GM19023 (cell line): ENCODE measurements around the gene SLC38A2.
"Not testable (repeated sequence)": the region's sequence is repeated elsewhere in the genome, so short reads cannot be mapped to it uniquely, and the experiment has no call there.

ENCODE experiments used
- ATAC-seq: cut with Tn5 transposase; IDR thresholded peaks from one replicate; pipeline ENCODE4 v1.9.1; 2021; ENCODE audit warnings: mild to moderate bottlenecking, moderate library complexity; ENCODE audit not compliant: unreplicated experiment

The SLC38A2 gene

DNA sequence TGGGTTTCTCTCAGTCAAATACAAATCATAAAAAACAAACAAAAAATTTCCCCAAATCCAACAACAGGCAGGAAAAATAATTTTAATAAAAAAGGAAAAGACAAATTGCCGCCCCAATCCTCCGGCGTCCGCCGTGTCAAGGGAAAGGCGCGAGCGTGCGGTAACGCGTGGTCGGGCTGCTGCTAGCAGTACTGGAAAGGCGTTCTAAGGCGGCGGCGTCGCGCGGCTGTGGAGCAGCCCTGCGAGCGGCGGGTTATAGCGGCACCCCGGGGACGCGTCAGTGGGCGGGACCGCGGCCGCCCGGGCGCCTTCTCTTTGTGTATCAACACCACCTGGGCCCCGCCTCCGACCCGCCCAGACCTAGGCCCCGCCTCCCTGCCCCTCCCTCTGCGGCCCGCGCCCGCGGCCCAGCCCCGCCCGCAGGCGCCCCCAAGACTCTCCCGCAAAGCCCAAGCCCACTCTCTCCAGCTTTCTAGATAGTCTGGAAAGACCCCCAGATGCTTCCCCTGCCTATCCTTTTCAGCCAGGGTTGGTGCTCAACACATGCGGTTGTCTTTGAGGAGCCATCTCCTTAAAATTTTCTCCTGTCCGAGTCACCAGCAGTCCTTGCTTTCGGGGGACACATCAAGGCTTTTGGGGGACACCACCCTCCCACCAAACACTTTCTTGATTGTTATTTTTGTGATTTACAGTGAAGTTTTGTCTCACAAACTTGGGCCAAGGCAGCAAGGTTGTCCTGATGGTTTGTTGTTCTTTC lies at the start of gene SLC38A2:
Gene SLC38A2, minus strand, starts transcription at position 230 of the 757 bp plus-strand sequence. CDS start 1,480 bp downstream, outside the sequence.
- peak; percentile 87 for ATAC-seq

DNA sequence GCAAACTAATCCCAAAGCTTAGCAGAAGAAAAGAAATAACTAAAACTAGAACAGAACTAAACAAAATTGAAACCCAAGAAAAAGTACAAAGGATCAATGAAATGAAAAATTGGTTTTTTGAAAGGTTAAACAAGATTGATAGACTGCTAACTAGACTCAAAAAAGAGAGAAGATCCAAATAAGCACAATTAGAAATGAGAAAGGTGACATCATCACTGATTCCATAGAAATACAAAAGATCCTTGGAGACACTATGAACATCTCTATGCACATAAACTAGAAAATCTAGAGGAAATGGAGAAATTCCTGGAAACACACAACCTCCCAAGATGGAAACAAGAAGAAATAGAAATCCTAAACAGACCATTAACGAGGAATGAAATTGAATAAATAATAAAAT lies 47.1 kb upstream of the SLC38A2 start:
- ATAC-seq, result no peak

GRCh38 chr12:46415552-46415951 lies 43.0 kb upstream of the SLC38A2 start:
- ATAC-seq, result no peak

GRCh38 chr12:46414591-46415268 lies 42.2 kb upstream of the SLC38A2 start:
- ATAC-seq, result no peak

DNA sequence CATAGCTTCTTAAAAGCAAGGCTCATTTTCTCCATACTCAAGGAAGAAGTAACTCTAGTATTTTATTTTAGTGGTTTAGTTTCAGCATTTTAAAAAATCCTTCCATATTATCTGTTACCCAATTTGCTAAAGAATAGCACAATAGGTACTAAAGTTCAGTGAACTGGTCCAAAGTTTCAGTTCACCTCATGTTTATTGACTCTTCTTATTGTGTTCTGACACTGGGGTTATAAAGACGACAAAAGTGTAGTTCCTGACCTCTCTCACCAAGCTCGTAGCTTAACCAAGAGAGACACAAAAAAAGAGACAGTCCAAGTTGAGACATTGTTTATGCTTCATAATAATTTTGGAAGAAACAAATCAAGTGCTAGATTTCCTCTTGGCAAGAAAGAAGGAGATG lies 40.8 kb upstream of the SLC38A2 start:
- ATAC-seq, result no peak

- ATAC-seq, result no peak
These were observed 40.3 kb upstream of the SLC38A2 start for GRCh38 chr12:46412857-46413256.

DNA sequence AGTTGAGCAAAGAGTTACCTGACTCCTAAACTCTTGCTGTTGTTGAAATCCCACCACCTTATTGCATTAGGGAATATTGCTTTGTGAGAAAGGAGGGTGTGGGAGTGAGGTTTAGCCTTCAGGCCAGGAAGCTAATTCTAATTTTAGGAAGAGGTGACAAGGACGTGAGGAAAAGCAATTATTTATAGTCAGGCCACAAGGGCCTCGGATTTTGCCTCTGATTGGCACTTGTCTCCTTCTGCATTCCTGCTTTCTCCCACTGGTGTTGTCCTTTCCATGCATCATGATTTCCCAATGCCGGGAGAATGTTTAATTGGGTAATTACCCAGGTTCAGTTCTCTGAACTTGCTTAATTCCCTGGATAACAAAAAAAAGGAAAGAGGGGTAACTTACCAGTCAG lies 37.9 kb upstream of the SLC38A2 start:
- ATAC-seq, result no peak

- no peak for ATAC-seq
These were observed 37.4 kb upstream of the SLC38A2 start for GRCh38 chr12:46409974-46410373.

DNA sequence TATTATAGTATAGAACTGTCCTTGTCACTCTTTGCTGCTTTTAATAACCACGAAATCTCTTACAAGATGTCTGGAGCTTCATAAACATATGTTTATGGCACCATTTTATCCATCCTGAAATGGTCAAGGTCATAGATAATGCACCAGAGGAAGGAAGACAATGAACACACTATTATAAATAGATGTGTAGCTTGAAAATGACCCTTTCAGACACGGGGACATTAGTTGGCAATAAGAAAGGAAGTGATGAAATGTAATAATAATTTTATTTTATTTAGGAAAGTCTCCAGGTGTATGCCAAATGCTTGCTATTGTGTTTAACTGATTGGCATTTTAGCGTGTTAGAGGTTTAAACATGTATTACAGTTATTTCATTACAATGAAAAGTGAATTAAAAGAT lies 36.8 kb upstream of the SLC38A2 start:
- ATAC-seq, result no peak

DNA sequence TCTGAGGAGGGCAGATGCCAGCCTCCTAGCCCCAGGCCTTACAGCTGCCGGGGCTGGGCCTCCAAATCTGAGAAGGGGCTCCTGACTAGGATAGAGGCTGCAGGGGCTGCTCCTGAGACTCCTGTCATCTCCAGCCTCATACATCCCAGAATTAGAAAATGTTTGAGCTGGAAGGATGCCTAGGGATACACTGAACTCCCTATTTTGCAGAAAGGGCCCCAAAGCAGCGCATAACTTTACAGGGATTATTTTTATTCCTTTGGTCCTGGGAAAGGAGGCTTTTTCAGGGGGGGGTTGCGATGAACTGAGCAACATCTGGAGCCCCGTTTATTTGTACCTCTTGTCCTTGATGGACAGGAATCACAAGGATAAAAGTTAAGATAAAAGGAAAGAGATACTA lies 35.9 kb upstream of the SLC38A2 start:
- no peak for ATAC-seq

DNA sequence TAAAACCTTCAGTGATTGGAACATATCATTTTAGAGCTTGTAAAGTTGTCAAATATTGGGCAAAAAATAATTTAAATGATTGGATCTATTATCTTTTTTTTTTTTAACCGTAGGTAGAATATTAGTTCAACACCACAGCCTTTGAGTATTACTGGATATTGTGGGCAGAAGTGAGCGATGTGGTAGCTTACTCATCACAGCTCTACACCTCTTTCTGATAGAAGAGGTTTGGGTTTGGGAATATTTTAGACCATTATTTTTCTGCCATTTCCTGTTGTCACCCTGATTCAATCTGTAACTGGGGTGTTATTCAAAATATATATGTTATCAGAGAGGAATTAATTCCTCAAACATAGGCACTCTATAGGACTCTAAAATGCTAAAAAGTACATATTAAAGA lies 34.8 kb upstream of the SLC38A2 start:
- ATAC-seq, result no peak

- no peak for ATAC-seq
These were observed 33.9 kb upstream of the SLC38A2 start for GRCh38 chr12:46406352-46407027.

GRCh38 chr12:46404733-46405132 lies 32.2 kb upstream of the SLC38A2 start:
- ATAC-seq, result no peak

DNA sequence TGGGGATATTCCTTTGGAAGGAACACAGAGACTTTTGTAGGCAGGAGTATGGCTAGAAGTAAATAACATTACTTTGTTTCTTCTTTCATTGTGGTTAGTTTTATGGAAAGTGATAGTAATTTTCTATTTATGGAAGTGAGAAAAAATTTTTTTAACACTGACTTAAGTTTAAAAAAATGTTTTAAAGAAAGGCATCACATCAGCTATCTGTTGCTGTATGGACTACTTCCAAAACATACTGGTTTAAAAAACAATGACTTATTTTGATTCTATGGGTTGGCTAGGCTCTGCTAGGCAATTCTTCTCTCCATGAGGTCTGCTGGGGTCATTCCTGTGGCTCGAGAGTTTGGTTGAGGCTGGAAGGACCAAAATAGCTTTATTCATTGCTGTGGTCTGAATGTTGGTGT lies 31.7 kb upstream of the SLC38A2 start:
- ATAC-seq, result no peak

DNA sequence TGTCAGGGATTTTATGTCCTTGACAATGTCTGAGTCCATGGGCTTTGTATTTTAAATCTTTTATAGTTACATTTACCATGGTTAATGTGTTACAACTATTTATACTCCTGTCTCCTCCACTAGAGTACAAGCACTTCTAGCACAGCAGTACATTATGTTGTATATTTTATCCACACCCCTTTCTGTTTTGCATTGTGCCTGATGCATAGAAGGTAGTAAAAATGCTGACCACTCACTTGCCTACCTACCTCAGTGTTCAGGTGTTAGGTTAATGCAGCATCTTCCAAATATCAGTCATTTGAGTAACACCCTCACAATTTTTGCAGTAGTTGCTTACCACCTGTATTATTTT lies 31.1 kb upstream of the SLC38A2 start:
- ATAC-seq, result no peak

DNA sequence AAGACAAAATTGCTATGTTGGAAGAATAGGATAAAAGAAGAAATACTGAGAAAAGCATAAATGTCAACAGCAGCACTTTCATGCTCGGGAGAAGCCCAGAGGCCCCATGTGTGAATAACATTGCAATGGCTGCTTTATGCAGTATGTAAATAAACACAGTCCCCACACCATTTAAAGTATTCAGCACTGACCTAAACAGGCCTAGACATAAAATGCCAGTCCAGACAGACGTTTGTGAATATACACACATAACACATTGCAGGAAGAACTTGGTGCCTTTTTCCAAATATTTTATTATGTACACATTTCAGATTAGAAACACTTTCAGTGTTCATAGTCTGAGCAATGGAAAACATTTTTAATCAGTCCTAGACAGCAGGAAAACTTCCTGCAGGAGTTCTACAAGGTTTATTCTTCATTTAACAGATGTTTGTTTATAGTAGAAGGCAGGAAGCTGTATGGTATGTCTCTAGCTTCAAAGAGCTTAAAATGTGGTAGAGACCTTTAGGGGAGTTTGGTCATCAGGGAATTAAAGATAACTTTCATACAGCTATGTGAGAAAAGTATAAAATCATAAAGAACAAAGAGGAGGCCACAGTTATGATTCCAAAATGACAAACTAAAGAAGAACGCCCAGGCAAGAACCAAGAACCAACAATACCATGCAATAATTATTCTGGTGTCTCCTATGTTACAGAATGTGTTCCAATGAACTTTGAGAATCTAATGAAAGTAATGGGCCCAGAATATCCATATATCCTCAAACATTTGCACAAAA lies 30.6 kb upstream of the SLC38A2 start:
- ATAC-seq, result no peak

DNA sequence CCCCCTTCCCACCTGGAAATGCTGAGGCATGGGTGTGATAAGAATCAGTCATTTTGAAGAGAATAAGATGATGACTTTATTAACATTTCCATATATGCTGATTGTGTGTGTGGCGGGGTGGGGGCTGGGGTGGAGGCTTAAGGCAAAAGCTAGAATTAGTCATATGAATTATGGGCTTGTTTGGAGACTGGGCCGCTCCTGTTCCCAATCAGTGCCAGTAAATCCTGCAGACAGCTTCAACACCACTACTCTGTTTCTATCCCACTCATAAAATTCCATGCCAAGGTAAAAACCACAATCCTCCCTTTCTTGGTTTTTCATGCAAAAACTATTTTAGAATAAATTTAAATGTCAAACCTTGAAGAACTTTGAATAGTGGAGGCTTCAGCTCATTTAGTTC lies 29.9 kb upstream of the SLC38A2 start:
- ATAC-seq, result no peak

DNA sequence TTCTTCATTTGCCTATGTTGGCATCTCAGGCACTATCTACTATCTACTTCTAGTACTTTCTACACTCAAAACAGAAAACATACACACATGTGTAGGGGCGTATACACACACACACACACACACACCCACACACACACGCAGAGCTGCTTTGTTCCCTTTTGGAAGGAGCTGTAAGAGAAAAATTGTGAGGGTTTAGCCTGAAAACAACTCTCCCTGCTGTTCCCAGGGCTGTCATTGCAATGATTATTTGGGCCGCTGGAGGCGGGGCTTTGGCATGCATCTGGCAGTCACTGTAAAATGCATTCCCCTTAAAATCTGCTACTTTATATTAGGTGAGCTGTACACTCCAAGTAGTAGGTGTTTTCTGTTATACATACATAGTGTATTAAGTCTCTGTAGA lies 29.1 kb upstream of the SLC38A2 start:
- ATAC-seq, result no peak

DNA sequence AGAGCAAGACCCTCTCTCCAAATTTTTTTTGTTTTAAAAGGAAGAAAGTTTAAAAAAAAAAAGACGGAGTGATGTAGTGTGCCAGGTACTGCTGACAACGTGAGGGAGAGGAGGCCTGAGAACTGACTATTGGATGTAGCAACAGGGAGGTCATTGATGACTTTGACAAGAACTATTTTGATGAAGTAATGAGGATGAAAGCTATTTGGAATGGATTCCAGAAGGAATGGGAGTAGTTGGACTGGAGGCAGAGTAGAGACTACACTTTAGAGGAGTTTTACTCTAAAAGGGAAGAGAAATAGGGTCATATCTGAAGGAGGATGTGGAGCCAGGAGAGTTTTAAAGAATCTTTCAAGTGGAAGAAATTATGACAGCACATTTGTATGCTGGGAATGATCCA lies 27.8 kb upstream of the SLC38A2 start:
- no peak for ATAC-seq

GRCh38 chr12:46399461-46400248 lies 27.1 kb upstream of the SLC38A2 start:
- not testable (repeated sequence) for ATAC-seq

DNA sequence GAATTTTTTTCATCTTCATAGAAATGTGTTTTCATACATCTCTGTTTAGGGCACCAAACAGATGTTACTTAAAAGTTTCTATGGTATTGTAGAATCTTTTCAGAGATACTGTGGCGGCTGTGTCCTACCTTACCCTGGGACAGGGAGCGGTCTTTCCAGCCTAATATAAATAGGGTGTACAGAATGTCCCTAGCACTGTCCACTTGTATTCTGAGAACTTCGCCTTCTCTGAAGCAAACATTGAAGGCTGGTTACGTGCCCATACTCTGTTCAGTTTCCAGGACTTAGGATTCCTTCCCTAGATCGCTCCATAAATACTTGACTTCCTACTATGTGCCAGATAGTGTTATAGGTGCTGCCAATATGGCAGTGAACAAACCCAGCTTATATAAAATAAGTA lies 24.3 kb upstream of the SLC38A2 start:
- no peak for ATAC-seq
